ENCODE data around the gene RASAL2. TPM values are rescaled to one million over a fixed set of nuclear protein-coding genes. Genes with fewer than 3 reads are reported as not detected.

The RASAL2 gene
- total and polyA plus RNA-seq, 2 experiments from 2014 or later = 16.0 to 42.2 TPM

GRCh38 chr1:178341261-178341956, 247.5 kb downstream of the RASAL2 start:
- Histone ChIP-seq H3F3A (replicated peaks; ENCODE audit: low read depth) (no peaks in the 10 kb centered on the region), H4K20me1 (replicated peaks; ENCODE audit: insufficient read depth) (no peaks in the 10 kb centered on the region), H3K4me3 (peak overlapping the region; percentile 44), H3K27me3 (ENCODE audit: insufficient read depth) (no peaks in the 10 kb centered on the region), H3K36me3 (ENCODE audit: insufficient read depth) (no peaks in the 10 kb centered on the region), H3K79me2 (replicated peaks; ENCODE audit: insufficient read depth) (peaks cover 61% of the 10 kb centered on the region), H2AFZ (no peak overlapping the region), H3K4me2 (peak overlapping the region; percentile 71), H3K27ac (ENCODE audit: low read depth) (peak overlapping the region; percentile 81), H3K4me1 (ENCODE audit: insufficient read depth) (peaks cover 41% of the 10 kb centered on the region), H3K9me2 (ENCODE audit: insufficient read depth) (no peaks in the 10 kb centered on the region)
- peak; percentile 97 for ATAC-seq
- Mint-ChIP-seq H3K27me3 (ENCODE audit: insufficient read depth, low read depth, poor library complexity) (no peaks in the 10 kb centered on the region), H3K4me3 (peak overlapping the region; percentile 74), H3K36me3 (ENCODE audit: low read depth) (no peaks in the 10 kb centered on the region), H3K9me3 (no peaks in the 10 kb centered on the region), H3K27ac (peak overlapping the region; percentile 98), H3K4me1 (peaks cover 59% of the 10 kb centered on the region)
- no peak for TF ChIP-seq ZNF331 (CRISPR knock-in tag; IDR thresholded peaks at IDR 0.05; ENCODE audit: low read depth)
- TF ChIP-seq CTCF (conservative IDR thresholded peaks at IDR 0.05; ENCODE audit: low read depth in 2 of 2) = no peak
- TF ChIP-seq CREB1 (CRISPR knock-in tag; IDR thresholded peaks at IDR 0.05; ENCODE audit: low read depth) = no peak
- TF ChIP-seq ZNF462 (CRISPR knock-in tag; IDR thresholded peaks at IDR 0.05) = no peak
- no peak for TF ChIP-seq ETS1 (IDR thresholded peaks at IDR 0.05)
- TF ChIP-seq POLR2AphosphoS5 (IDR thresholded peaks at IDR 0.05; ENCODE audit: low read depth) = no peak
- no peak for TF ChIP-seq JUNB (IDR thresholded peaks at IDR 0.05; ENCODE audit: unreplicated experiment)
- no peak for TF ChIP-seq ZNF114 (CRISPR knock-in tag; IDR thresholded peaks at IDR 0.05)
- TF ChIP-seq EZH2 (IDR thresholded peaks at IDR 0.05; ENCODE audit: low read depth, unreplicated experiment) = no peak
- TF ChIP-seq REST (IDR thresholded peaks at IDR 0.05; ENCODE audit: unreplicated experiment) = no peak
- no peak for TF ChIP-seq STAT1 (IDR thresholded peaks at IDR 0.05; ENCODE audit: unreplicated experiment)
- no peak for TF ChIP-seq EZH2phosphoT487 (IDR thresholded peaks at IDR 0.05; ENCODE audit: unreplicated experiment)
- TF ChIP-seq NANOG (IDR thresholded peaks at IDR 0.05; ENCODE audit: borderline replicate concordance) = no peak
- peak; percentile 98 for DNase-seq (ENCODE audit: low spot score)

Data from GM23338 (cell line).